Duodenal mucosa (tissue), 2 donors: ENCODE results near the gene IP6K1.
"Not testable (repeated sequence)": the region's sequence is repeated elsewhere in the genome, so short reads cannot be mapped to it uniquely, and the experiment has no call there.

Source experiments
- H3K27ac ChIP-seq: one replicate; pipeline ENCODE4 v1.7.0; 2013; ENCODE audit warnings: low read depth, low read length
- H3K27me3 ChIP-seq, 2 donors: one replicate each; pipeline ENCODE4 v1.7.0; 2013; ENCODE audit warnings: low read length in 2 of 2, control low read depth in 1 of 2; ENCODE audit not compliant: insufficient read depth in 2 of 2, control insufficient read depth in 1 of 2
- H3K36me3 ChIP-seq, 2 donors: one replicate each; pipeline ENCODE4 v1.7.0; 2013; ENCODE audit warnings: low read length in 2 of 2, control low read depth in 1 of 2; ENCODE audit not compliant: insufficient read depth in 2 of 2, control insufficient read depth in 1 of 2
- H3K4me1 ChIP-seq, 2 donors: one replicate each; pipeline ENCODE4 v1.7.0; 2013; ENCODE audit warnings: low read length in 2 of 2, control low read depth in 1 of 2; ENCODE audit not compliant: insufficient read depth in 2 of 2, control insufficient read depth in 1 of 2
- H3K4me3 ChIP-seq, 2 donors: one replicate each; pipeline ENCODE4 v1.7.0; 2013; ENCODE audit warnings: low read length in 2 of 2, low read depth in 1 of 2
- H3K9ac ChIP-seq, 2 donors: one replicate each; pipeline ENCODE4 v1.7.0; 2013; ENCODE audit warnings: low read length in 2 of 2, low read depth in 1 of 2
- H3K9me3 ChIP-seq, 2 donors: one replicate each; pipeline ENCODE4 v1.7.0; 2013; ENCODE audit warnings: low read length in 2 of 2, control low read depth in 1 of 2; ENCODE audit not compliant: control insufficient read depth in 1 of 2

IP6K1 gene

DNA sequence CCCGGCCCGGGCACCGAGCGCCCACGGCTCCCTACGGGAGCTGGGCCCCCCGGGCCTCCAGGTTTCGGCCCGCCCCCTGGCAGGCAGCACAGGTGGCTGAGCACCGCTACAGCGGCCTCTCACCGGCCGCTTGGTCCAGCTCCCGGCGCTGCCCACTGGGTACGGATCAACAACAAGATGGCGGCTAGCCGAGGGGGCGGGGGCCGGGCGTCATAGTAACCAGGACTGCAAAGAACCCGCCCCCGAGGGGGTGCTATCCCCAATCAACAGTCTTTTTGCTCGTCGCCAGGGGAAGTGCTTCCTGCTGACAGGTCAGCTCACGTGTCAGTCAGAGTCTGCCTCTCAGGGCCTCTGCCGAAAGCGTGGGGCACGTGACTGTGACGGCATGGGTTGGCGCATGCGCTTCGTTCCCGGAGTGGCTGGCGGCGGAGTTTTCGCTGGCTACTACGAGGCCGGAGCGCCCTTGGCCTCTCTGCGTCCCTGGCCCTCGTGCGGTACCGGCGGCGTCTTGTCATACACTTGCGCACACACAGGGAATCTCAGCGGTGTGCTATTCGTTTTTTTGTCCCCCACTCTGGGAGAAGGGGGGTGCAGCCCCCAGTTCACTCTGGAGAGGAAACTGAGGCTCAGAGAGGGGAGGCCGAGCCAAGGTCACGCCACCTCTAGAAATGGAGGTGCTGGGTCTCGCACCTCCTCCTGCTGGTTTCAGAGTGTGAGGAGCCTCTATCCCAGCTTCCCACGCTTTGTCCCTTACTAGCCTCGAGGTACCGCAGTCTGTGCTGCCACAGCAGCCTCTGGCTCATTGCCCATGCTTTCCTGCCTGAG, at the start of gene IP6K1:
Gene IP6K1 (minus strand): TSS at position 186 of the 825 bp plus-strand sequence. CDS start 38,502 bp downstream, outside the sequence.
- Histone ChIP-seq H3K9me3 (no peaks in the 10 kb centered on the region), H3K4me3 (peak within 1 kb of the TSS; percentile 88 to 97), H3K9ac (peak within 1 kb of the TSS; percentile 83 to 94), H3K4me1 (peaks cover 7 to 16% of the 10 kb centered on the region in 2 donors), H3K27ac (peak within 1 kb of the TSS; percentile 90), H3K27me3 (no peaks in the 10 kb centered on the region), H3K36me3 (peaks cover 0 to under 1% of the 10 kb centered on the region in 2 donors)

DNA sequence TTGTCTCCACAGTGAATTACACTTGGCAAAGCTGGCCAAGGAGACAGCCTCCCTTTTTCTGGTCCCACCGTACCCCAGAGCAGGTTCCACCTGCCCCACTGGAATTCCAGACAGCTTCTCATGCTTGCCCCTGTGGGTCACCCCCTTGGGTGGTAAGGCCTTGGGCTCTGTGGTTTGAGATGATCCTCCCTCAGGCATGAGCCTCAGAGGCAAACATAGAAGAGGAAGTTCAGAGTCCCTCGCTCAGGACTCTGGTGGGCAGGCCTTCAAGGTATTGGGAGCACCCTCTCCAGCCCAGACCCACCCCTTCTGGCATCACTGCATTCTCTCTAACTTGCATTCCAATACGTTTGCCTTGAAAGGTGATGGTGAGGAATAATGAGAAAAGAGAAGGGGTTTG, 45.0 kb upstream of the IP6K1 start:
- Histone ChIP-seq H3K36me3 (peaks cover 0 to 22% of the 10 kb centered on the region in 2 donors), H3K9ac (no peak overlapping the region)

GRCh38 chr3:49826016-49826415, 39.7 kb upstream of the IP6K1 start:
- Histone ChIP-seq H3K27me3 (no peaks in the 10 kb centered on the region), H3K4me1 (no peaks in the 10 kb centered on the region), H3K27ac (no peak overlapping the region), H3K9me3 (no peaks in the 10 kb centered on the region), H3K4me3 (no peak overlapping the region), H3K36me3 (peaks cover 0 to 22% of the 10 kb centered on the region in 2 donors), H3K9ac (no peak overlapping the region)

More for the DNA sequence above, 45.0 kb upstream of the IP6K1 start:
- no peaks in the 10 kb centered on the region for H3K4me1 ChIP-seq
- H3K9me3 ChIP-seq, result no peaks in the 10 kb centered on the region
- H3K4me3 ChIP-seq, result no peak overlapping the region
- no peaks in the 10 kb centered on the region for H3K27me3 ChIP-seq
- H3K27ac ChIP-seq, result no peak overlapping the region

- H3K27me3 ChIP-seq, H3K27ac ChIP-seq, H3K4me1 ChIP-seq, H3K4me3 ChIP-seq, H3K9me3 ChIP-seq, H3K9ac ChIP-seq, H3K36me3 ChIP-seq: not testable (repeated sequence)
Observed at GRCh38 chr3:49823131-49823530, 36.8 kb upstream of the IP6K1 start.

- H3K4me1 ChIP-seq, result peaks cover 15 to 21% of the 10 kb centered on the region in 2 donors
- no peaks in the 10 kb centered on the region for H3K9me3 ChIP-seq
- peak within 1 kb of the TSS; percentile 38 for H3K27ac ChIP-seq
- peak within 1 kb of the TSS; percentile 78 to 84 for H3K4me3 ChIP-seq
- H3K27me3 ChIP-seq, result no peaks in the 10 kb centered on the region
- peak within 1 kb of the TSS; percentile 74 to 79 for H3K9ac ChIP-seq
- H3K36me3 ChIP-seq, result peaks cover 19 to 43% of the 10 kb centered on the region in 2 donors
Observed at GRCh38 chr3:49813497-49814174, 27.3 kb upstream of the IP6K1 start, which contains the start of gene UBA7. Gene UBA7 (minus strand): TSS chr3:49813953. CDS start chr3:49813787, 166 bp downstream.

GRCh38 chr3:49812916-49813496, 26.7 kb upstream of the IP6K1 start:
- Histone ChIP-seq H3K4me1 (peaks cover 15 to 21% of the 10 kb centered on the region in 2 donors), H3K27ac (peak overlapping the region; percentile 38), H3K27me3 (no peaks in the 10 kb centered on the region), H3K9me3 (no peaks in the 10 kb centered on the region), H3K4me3 (peak overlapping the region; percentile 78 to 84), H3K9ac (peak overlapping the region; percentile 74 to 79), H3K36me3 (peaks cover 19 to 46% of the 10 kb centered on the region in 2 donors)

- peaks cover 35 to 42% of the 10 kb centered on the region in 2 donors for H3K4me1 ChIP-seq
- no peak overlapping the region for H3K9ac ChIP-seq
Observed at GRCh38 chr3:49807431-49808114, 21.2 kb upstream of the IP6K1 start.

DNA sequence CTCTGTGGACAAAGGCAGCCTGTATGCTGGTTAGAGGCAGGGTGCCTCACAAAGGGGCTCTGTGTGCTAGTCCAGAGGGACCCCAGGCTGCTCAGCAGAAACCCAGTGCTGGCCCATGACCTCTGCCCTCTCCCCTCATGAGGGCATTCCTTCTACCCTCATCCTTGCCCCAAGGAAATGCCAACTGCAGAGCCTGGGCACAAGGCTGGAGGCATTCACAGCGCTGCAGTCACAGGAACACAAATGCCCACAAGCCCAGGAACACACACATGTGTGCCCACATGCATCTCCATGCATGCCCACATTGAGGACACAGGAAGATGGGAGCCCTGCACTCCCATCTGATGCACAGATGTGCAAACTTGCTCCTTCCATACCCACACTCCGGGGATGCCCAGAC, 20.5 kb upstream of the IP6K1 start:
- Histone ChIP-seq H3K36me3 (peaks cover 19 to 46% of the 10 kb centered on the region in 2 donors), H3K9ac (no peak overlapping the region), H3K27me3 (no peaks in the 10 kb centered on the region), H3K9me3 (no peaks in the 10 kb centered on the region), H3K4me3 (no peak overlapping the region), H3K27ac (no peak overlapping the region), H3K4me1 (peaks cover 33 to 40% of the 10 kb centered on the region in 2 donors)

More at GRCh38 chr3:49807431-49808114, 21.2 kb upstream of the IP6K1 start:
- Histone ChIP-seq H3K9me3 (no peaks in the 10 kb centered on the region), H3K36me3 (peaks cover 19 to 52% of the 10 kb centered on the region in 2 donors), H3K4me3 (no peak overlapping the region), H3K27ac (no peak overlapping the region), H3K27me3 (no peaks in the 10 kb centered on the region)

DNA sequence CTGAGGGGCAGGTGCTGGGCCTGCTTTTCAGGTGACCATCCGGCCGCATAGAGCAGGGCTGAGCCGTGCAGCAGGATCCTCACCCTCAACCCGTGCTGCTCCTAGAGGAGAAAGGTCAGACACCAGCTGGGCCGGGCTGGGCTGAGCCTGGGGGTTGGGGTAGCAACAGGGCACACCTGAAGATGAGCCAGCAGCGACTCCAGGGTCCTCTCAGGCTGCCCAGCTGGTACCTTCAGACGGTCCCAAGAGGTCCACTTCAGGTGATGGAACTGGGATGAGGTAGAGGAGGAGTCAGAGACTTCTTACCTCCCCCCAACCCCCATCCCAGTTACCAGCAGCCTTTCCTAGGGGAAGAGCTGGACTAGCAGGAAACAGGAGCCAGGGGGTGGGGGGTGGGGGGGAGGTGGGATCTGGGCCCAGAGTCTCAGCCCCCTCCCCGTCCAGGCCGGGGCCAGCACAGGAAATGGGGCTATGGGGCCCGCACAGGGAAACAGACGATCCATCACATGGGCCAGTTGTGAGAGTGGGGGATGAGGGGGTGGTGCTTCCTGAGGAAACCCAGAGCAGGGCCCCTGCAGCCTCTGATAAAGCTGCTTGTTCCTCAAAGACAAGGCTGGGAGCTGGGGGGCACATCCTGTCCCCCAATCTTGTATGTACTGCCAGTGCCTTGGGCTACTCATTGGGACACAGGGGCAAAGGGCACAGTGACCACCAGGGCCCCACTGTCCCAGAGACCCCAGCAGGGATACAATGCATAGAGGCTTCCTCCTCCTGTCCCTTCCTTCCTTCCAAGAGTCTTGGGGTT, 19.8 kb upstream of the IP6K1 start:
- Histone ChIP-seq H3K27ac (peak overlapping the region; percentile 54), H3K27me3 (no peaks in the 10 kb centered on the region), H3K9me3 (no peaks in the 10 kb centered on the region), H3K4me1 (peaks cover 33 to 40% of the 10 kb centered on the region in 2 donors), H3K4me3 (no peak overlapping the region), H3K36me3 (peaks cover 16 to 39% of the 10 kb centered on the region in 2 donors), H3K9ac (no peak overlapping the region)
